HK-2 (cell line): Measurements from ENCODE around the gene TACR1.
"Not testable (repeated sequence)": the region's sequence is repeated elsewhere in the genome, so short reads cannot be mapped to it uniquely, and the experiment has no call there.

Source experiments
- DNase-seq: peaks from one replicate; pipeline ENCODE4 v3.0.0-alpha.2; 2018; ENCODE audit not compliant: unreplicated experiment

The TACR1 gene

DNA sequence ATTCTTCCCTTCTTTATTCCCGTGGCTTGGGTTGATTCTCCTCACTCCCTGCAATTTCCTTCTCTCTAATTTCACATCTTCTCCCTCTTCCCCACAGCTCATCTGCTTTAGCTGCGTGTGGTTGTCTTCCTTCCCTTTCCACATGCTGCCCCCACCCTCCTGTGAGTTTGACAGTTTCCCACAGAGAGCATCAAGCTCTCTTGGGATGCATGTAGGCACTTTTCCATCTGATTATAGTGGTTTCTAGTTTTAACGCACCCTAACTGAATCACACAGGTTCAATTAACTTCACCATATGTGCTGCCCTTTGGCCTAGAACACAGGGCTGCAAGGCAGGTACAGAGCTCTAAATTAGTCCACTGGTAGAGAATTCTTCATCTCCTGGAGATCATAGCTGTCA is 110.5 kb downstream of the TACR1 start:
- DNase-seq: no peak

DNA sequence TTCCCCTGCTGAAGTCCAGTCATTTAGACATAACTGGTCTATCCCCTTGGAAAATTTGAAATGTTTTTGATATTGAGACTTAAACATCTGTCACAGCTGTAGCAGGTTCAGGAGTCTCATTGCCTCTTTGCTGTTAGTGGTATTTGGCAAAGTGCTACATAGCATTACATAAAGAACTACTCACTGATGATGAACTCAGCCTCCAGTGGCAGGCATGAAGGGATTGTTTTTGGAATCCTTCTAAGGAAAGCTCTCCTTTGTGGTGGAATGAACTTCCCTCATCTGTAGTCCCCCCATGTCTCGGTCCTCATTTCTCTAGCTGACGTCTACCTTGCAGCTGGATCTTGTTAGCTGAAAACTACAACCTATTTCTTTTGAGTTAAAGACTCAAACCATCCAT is 111.6 kb downstream of the TACR1 start:
- DNase-seq: no peak

GRCh38 chr2:75079575-75079974 is 119.7 kb downstream of the TACR1 start:
- DNase-seq: no peak

DNA sequence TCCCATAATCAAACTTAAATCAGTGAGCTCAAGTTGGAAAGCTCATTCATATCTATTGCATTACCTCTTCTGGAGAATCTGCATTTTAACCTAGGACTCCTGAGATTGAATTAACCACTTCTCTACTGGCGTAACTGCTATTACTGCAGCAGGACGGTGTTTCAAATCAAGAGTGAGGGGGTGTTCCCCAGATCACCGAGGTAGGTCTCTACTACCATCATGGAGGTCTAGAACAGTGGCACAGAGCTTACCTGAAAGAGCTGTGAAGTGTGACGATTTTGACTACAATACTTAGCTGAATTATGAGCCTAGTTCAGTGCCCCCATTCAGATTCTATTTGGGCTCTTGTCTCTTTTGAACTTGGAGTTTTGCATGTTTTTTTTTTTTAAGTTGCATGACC is 121.4 kb downstream of the TACR1 start:
- no peak for DNase-seq

DNA sequence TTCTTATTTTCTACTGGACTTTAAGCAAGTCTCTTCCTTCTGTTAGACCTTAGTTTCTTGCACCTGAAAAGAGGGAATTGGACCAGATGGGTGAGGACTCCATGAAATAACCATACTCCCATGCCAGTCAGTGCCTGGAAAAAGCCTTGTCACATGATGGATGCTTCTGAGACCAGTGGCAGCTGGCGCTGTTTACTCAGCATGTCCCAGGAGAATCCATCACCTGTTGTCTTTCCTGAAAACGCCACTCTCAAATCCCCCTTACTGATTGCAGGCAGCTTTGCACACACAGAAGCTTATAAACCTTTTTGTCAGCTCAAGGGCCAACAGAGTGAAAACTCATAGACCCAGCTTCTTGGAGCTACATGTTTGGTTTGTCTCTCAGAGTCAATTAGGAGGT is 123.2 kb downstream of the TACR1 start:
- DNase-seq: no peak

GRCh38 chr2:75074708-75075107 is 124.6 kb downstream of the TACR1 start:
- no peak for DNase-seq

DNA sequence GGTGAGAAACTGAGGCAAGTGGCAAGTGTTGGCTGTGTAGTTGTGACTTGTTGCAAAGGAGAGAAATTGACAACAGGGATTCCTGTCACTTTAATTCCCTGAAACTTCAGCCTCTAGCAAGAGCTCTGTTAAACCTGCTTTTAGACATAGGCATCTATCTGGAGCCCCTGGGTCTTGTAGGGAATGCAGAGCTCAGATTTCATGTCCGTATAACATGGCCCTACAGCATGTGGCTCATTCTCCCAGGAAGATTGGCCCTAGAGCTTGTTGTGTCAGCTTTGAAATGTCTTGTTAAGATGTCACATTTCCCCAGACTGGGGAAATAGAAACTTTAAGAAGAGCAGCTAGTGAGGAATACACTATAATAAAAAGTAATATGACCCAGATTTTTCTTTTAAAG is 125.1 kb downstream of the TACR1 start:
- no peak for DNase-seq

GRCh38 chr2:75071766-75072165 is 127.6 kb downstream of the TACR1 start:
- DNase-seq: no peak

DNA sequence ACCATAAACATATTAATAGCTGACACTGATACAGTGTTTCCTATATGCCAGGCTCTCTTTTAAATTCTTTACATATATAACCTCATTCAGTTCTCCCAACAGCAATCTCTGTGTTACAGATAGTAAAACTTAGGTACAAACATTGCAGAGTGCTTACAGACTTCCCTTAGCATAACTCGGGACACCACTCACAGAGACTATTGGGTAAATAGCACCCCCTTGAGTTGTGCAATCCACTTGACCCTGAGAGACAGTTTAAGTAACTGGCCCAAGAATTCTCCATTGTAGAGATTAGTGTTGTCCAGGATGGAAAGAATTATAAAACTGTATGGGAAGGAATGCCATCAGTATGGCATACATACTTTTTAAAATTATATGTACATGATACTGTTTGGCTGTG is 130.8 kb downstream of the TACR1 start:
- no peak for DNase-seq

GRCh38 chr2:75067506-75067905 is 131.8 kb downstream of the TACR1 start:
- no peak for DNase-seq

- DNase-seq: no peak
These were observed 133.0 kb downstream of the TACR1 start for GRCh38 chr2:75066121-75066902.

GRCh38 chr2:75065402-75066008 is 133.8 kb downstream of the TACR1 start:
- no peak for DNase-seq

- peak; percentile 59 for DNase-seq
These were observed 134.5 kb downstream of the TACR1 start for GRCh38 chr2:75064691-75065396.

DNA sequence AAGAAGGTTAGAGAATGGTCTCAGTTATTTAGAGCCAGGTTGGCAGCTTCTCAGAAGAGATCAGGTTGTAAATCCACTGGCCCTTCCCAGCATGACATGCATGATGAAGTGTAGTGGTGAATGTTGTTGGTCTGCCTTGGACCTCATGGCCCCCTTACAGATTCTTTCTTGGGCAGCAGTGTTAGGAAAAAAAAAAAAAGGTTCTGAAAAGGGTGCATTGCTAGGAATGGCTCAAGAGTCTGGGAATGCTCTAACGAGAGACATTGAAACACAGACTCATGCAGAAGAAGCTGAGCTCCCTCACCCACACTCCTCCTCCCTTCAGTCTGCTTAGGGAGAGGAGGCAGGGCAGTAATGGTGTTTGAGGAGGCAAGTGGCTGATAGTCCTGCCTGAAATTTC is 135.4 kb downstream of the TACR1 start:
- no peak for DNase-seq

DNA sequence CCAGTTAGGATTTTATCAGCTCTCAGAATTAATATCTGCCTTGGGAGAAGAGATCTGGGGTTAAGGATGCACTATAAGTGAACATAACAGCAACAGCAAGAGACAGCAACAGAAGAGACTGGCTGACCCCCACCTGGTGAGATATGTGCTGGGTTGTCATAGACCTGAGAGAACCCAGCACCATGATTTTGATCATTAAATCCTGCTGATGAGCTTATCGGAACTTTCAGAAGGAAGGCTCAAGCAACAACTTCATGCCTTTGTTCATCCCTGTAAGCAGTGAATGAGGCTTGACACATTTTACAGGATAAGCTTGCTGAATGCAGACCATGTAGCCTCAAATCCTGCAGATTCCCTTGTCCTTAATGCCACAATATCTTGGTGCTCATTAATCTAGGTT is 140.9 kb downstream of the TACR1 start:
- no peak for DNase-seq

DNA sequence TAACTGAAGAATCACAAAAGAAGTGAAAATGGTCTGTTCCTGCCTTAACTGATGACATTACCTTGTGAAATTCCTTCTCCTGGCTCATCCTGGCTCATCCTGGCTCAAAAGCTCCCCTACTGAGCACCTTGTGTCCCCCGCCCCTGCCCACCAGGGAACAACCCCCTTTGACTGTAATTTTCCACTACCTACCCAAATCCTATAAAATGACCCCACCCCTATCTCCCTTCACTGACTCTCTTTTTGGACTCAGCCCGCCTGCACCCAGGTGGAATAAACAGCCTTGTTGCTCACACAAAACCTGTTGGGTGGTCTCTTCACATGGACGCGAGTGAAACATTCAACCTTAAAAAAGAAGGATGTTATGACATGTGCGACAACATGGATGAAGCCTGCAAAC is 142.2 kb downstream of the TACR1 start:
- not testable (repeated sequence) for DNase-seq

DNA sequence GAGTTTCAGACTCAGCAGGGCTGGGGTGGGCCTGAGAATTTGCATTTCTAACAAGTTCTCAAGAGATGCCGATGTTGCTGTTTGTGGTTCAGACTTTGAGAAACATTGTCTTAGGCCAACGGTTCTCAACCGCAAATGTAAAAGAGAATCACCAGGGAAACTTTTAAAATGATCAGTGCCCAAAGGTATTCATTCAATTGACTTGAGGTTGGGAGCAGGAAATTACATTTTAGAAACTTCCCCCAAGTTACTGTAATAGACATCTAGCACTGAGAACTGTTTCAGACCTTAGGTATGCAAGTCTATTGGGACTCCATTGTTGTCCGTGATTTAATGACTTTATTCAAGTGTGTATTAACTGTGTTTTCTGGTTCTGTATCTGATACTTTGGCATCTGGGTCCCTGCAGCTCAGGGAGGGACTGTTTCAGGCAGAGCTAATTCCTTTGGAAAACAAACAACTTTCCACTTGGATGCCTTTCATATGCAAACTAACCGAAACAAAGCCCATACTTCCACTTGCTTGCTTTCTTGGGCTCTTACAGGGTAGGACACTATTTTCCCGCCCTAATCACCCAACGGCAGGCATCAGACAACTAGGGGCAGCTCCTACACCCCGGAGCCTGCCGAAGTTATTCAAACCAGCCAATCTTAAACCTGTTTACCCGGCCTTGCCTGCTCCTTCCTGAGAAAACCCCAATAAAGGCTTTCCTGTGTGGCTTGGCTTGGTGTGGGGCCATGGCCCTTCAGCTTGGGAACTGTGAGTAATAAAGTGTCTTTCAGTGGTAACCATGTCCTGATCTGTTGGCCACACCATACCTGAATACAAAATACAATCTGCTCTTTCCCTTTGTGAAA is 143.3 kb downstream of the TACR1 start:
- DNase-seq: no peak

- DNase-seq: no peak
These were observed 144.0 kb downstream of the TACR1 start for GRCh38 chr2:75055142-75055819.

DNA sequence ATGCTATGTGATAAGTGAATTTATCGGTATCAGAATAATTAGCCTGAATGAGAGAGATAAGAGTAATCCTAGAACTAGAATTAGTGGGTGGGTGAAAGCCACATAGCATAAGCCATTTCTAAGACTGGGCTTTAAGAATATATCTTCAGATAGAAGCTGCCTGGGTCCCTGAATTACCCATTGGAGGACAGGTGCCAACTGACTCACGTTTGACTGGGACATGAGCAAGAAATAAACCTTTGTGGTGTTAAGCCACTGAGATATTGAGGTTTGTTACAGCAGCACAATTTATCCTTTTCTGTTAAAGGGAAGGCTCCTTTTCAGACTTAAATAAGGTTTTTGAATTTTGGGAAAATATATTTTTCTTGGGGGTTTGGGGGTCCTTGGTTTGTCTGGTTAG is 145.0 kb downstream of the TACR1 start:
- DNase-seq: no peak

DNA sequence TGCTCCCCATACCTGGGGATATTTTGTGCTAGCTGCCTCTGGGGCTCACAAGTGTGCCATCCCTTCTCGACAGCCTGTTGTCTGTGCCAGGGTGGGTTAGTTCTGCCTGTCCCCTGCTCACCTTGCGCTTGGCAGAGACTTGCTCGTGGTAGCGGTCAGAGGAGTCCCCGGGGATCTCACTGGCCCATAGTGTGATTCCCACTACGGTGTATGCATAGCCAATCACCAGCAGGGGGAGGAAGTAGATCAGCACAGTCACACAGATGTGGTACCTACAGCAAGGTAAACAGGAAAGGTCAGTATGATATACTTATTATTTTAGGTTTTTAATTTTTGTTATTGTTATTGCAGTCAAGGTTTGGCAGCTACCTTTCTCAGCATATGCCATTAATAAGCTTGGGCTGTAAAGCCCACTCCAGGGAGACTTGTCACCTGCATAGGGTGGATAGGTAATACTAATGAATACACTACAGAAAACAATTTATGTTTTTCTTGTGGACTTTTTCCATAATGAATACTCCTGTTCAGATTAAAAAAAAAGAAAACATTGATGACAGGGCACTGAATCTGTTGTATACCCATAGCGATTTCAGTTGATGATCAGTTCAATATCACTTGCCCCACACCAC is 145.7 kb downstream of the TACR1 start:
- DNase-seq: no peak

DNA sequence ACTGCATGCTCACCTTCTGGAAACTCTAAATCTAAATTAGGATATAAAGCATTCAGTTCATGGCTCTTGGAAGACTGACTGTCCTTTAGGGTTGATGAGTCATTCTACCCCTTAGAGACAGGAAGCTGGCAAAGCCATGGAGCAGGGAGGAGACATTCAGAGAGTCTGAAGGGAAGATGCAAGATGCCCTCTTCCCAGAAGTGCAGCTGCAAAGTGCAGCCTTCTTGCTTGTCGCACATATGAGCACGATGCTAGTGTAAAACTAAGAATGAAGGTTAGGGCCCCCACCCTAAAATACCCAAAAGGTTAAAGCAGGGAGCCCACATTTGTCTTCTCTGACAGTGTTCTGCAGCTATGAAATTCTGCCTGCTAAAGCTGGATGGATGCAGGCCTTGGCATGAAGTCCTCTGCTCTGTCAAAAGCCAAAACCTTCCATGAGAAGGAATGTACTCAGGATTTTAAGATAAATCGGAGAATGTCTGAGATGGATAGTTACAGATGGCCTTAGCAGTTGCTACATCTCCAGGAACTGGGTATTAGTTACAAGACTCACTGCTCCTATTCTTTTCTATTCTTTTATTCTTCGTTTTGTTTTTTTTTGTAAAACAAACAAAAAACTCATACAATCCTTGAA is 151.2 kb downstream of the TACR1 start:
- DNase-seq: no peak
